Measurements from ENCODE around the gene AFF1.
"Not testable (repeated sequence)": the region's sequence is repeated elsewhere in the genome, so short reads cannot be mapped to it uniquely, and the experiment has no call there.

The AFF1 gene

DNA sequence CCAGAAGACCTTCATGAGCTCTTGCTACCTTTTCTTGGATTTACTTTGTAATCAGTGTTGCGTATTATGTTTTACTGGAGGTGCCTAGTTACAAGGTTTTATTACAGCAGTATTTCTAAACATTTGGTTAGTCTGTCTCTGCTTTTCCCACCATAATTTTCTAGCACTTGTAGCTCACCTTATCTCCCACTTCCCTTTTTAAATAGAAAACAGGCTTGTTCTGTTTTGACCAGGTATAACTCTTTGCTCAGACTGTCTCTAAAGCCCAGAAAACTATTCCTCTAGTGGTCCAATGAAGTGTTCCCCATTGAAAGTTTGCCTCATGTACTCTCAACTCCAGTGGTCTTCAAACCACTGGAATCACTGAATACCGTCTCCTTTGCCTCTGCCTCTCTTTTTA lies 43.9 kb downstream of the AFF1 start:
- no peak for DNase-seq

DNA sequence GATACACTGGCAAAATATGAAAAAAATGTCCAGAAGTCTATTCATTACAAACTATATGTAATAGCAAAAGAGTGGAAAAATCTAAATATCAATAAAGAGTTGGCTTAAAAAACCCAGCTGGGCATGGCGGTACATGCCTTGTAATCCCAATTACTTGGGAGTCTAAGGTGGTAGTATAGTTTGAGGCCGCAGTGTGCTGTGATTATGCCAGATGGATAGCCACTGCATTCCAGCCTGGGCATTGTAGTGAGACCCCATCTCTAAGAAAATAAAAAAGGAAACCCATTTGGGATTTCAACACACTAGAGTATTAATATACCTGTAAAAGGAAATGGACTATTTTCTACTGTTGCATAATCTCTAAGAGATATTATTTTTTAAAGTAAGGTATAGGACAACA lies 45.4 kb downstream of the AFF1 start:
- DNase-seq, result no peak

- no peak for DNase-seq
Measured at GRCh38 chr4:86981789-86982188, 47.0 kb downstream of the AFF1 start.

- DNase-seq, result not testable (repeated sequence)
Measured at GRCh38 chr4:86985852-86986251, 51.0 kb downstream of the AFF1 start.

- DNase-seq, result not testable (repeated sequence)
Measured at GRCh38 chr4:86989658-86990057, 54.8 kb downstream of the AFF1 start.

DNA sequence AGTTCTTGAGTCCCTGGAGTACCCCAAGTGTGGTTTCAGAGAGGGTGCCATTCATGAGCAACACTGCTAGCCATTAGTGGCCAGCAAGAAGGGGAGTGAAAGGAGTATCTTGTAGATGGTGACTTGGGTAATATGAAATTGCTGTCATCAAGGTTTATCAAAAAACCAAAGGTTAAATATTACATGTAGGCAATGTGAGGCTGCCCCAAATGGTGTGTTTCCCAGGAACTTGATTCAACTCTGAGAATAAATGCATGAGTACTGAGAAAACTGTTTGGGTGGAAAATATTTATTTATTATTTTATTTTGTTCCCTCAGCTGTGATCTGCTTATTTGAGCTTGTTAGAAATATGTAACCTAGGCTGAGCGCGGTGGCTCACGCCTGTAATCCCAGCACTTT lies 55.7 kb downstream of the AFF1 start:
- no peak for DNase-seq

DNA sequence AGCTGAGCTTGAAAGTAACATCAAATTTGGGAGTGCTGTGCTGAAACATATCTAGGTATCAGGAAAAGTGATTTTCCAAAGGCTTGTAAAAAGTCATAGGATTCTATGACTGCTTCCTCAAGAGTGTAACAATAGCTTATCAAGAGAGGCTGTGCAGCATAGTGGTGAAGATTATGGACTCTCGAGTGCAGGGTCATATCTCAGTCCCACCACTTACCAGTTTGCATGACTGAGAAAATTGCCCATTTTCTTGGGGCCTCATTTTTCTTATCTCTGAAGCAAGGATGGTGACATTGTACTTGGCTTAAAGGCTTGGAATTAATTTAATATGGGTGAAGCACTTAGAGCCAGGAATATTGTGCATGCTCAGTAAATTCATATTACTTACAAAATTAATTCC lies 57.2 kb downstream of the AFF1 start:
- DNase-seq, result no peak

DNA sequence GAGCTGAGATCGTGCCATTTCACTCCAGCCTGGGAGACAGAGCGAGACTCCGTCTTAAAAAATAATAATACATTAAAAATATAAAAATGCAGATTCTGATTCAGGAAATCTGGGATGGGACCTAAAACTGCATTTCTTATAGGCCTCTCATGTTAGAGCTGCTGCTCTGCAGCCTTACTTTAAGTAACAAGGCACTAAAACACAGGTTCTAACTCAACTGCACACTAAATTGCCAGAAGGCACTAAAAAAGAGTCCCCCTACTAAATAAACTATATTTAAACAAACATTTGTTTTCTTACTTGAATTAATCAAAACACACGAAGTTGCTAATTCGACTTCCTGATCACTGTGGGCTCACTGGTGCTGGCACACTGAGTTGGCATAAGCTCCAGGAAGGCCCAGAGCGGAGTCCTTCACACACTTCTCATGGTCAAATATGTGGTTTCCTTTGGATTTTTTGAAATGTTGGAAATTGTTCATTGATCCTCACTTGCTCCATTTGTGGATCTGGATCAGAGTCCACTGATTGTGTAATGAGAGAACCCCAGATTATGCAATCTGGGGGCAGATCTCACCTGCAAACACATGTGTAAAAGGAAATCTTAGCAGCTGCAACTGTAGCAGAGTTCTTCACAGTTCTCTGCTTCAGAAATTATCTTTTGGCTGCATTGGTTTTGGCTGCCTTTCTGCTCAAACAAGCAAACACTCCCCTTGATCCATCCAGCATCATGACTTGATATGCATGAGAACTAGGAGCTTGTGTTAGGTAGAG lies 59.3 kb downstream of the AFF1 start:
- no peak for DNase-seq

- no peak for DNase-seq
Measured at GRCh38 chr4:86994686-86995085, 59.9 kb downstream of the AFF1 start.

DNA sequence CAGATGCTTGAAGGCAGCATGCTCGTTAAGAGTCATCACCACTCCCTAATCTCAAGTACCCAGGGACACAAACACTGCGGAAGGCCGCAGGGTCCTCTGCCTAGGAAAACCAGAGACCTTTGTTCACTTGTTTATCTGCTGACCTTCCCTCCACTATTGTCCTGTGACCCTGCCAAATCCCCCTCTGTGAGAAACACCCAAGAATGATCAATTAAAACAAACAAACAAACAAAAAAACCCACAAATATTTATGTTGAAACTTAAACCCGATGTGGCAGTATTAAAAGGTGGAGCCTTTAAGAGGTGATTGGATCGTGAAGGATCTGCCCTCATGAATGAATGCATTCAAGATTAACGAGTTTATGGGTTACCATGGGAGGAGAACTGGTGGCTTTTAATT lies 61.7 kb downstream of the AFF1 start:
- not testable (repeated sequence) for DNase-seq

- no peak for DNase-seq
Measured at GRCh38 chr4:86999136-86999643, 64.4 kb downstream of the AFF1 start.

DNA sequence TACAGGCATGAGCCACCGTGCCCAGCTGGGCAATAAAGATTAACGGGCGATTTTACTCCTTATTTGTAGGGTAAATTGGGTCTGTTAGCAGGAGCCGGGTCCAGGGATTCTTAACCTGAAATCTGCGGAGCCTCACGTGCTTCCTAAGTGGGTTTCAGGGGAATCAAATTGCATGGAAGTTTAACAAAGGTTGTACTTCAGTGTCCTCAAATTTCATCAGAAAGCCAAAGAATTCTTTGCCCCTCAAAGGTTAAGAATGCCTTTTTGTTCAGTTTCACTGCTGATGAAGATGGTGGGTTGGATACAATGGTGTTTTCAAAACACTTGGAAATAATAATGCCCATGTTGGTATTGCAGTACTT lies 67.9 kb downstream of the AFF1 start:
- DNase-seq, result no peak

DNA sequence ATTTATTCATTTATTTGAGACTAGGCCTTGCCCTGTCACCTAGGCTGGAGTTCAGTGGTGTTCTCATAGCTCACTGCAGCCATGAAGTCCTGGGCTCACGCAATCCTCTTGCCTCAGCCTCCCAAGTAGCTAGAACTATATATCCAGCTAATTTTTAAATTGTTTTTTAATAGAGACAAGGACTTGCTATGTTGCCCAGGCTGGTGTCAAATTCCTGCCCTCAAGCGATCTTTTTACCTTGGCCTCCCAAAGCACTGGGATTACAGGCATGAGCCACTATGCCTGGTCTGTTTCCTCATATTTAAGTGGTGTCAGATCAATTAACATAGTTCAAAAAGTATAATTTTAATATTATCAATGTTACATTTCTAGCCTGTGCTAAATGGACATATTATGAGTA lies 68.5 kb downstream of the AFF1 start:
- no peak for DNase-seq

DNA sequence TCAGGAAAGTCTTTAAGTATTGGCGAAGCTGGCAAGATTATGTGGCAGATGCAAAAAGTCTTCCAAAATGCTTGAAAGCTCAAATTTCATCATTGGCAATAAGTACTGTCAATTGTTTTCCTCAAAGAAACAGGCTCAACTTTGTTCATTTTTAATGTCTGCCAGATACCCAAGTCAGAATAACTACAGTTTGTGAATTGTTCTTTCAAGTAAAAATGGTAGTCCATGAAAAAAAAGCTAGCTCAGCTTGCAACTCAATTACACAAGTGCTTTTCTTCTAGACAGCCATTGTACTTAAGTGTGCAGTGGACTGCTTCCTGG lies 70.5 kb downstream of the AFF1 start:
- DNase-seq, result no peak

DNA sequence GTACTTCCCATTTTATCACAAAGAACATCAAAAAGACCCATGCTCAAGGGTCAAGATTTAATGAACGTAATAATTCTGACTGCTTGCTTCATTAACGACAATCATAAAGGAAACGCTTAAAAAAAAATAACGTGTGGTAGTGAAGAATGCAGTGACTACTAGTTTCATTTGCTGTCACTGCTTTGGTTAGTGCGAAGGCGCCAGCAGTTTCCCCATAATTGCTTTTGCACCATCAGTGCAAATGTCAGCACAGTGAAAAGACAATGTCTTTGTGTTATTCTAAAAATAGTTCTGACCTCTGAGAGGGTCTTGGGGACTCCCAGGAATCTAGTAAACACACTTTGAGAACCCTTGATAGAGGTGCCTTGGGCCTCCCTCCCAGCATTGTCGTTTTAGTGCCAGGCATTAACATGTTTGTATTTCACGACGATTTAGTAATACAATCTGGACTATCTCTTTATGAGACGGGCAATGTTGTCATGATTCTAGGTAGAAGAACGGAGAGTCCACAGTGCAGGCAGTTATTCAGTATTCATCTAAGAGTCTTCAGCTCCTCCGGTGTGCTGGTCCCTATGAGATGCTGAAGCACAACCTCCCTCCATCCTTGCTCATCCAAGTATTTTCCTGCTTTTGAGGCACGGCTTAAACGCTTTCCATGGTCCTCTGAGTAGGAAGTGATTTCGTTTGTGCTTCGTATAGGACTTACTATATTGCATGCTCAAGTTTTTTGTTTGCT lies 71.0 kb downstream of the AFF1 start:
- DNase-seq, result peak; percentile 9

- DNase-seq, result no peak
Measured at GRCh38 chr4:87006426-87006675, 71.5 kb downstream of the AFF1 start.

DNA sequence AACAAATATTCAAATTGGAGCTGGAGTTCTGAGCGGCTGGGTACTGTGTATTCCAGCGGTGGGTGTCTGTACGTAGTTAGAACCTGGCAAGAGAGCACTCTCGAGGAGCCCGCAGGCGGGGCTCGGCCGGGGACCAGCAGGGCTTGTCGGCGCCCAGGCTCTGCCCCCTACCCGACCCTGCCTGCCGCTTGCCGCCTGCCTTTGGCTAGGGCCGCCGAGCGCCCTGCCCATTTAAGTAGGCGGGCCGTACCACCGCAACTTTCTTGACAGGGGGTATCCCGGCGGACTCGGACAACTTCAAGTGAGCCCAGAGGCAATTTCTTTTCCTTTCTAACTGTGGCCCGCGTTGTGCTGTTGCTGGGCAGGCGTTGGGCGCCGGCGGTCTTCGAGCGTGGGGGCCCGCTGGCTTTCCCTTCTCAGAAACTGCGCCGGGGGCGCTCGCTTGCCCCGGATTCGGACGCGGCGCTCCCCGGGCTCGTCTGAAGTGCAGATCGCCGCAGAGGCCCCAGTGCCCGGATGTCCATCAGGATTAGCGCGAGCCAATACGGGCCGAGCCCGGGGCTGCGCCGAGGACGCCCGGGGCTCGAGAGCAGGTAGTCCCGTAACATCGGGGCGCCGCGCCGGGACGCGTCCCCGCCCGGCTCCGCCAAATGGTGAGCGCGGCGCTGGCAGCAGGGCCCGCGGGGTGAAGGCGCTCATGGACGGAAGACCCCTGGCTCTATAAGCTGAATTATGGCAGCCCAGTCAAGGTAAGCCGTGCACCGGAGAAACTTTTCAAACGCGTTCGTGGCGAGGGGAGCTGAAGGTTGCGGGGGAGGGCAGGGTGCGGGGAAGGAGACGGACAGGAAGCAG lies 72.1 kb downstream of the AFF1 start:
- peak; percentile 82 for DNase-seq

- peak; percentile 31 for DNase-seq
Measured at GRCh38 chr4:87007528-87008446, 73.0 kb downstream of the AFF1 start.

- DNase-seq, result no peak
Measured at GRCh38 chr4:87009095-87009648, 74.4 kb downstream of the AFF1 start.

DNA sequence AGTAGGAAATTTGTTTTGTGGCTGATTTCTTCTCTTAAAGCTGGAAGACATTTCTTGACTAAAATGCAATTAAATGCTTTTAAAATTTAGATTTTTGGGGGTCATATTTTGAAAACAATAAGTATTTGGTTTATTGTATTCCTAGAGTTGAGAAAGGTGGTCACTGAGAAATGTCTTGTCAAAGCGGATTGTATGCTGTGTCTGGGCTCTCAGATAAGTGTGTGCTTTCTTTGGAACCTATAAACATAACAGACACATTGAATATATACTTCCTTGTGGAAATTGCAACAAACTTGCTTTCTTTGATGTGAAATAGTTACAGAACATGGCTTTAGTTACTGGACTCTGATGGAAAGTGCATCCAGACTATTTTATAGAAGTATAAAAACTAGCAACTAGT lies 75.4 kb downstream of the AFF1 start:
- no peak for DNase-seq

DNA sequence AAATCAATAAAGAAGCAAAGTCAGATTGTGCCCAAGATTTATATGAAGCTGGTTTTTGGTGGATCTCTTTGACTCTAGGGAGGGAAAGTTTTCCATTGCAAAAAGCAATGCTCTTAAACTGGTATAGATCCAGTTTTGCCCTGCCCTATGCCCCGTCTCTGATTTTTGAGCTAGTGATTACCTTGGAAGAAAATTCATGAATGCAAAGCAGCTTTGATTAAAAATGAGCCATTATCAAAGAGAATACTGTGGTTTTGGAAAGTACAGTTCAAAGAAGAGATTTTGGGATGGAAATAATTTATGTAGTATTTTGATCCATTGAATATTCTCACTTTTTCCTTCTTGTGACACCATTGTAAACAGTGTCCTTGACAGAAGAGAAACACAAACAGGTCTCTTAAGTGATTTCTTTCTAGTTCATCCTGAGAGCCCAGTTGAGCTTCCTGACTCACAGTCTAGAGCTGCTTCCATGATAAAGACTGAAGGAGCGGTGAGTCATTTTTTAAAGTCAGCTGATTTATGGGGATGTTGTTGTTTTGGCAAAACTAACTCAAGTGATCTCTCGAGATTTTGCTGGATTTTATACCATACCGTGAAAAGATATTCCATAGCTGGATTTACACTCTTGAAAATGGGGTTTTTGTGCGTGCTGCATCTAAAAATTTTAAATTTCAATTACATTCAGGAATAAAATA lies 76.7 kb downstream of the AFF1 start:
- DNase-seq, result peak; percentile 1
